Epithelial cell of proximal tubule (primary cell): ENCODE results near the gene KIF11. TPM values are rescaled to one million over a fixed set of nuclear protein-coding genes. Genes with fewer than 3 reads are reported as not detected.

Experiments used
- DNase-seq: peaks from one replicate; pipeline ENCODE4 v3.0.0-alpha.2; 2011; ENCODE audit warnings: low read depth
- H3K4me3 ChIP-seq: 2 replicates; pipeline ENCODE4 v1.5.1; 2011; ENCODE audit warnings: low read depth, mild to moderate bottlenecking, low read length
- total RNA-seq: library from RNA; depleted of rRNA; stranded (reverse); fragments of >200 nt; gene quantifications from 2 replicates; pipeline ENCODE4 v1.2.3, GENCODE V29; 2015
- TF ChIP-seq, protein P1 (sequence below): conservative IDR thresholded peaks from 2 replicates; pipeline ENCODE4 v1.5.1; 2012; ENCODE audit warnings: low read depth, mild to moderate bottlenecking, low read length

KIF11 gene
- total RNA-seq, 1 donor from 2014 or later, result 36.5 TPM

DNA sequence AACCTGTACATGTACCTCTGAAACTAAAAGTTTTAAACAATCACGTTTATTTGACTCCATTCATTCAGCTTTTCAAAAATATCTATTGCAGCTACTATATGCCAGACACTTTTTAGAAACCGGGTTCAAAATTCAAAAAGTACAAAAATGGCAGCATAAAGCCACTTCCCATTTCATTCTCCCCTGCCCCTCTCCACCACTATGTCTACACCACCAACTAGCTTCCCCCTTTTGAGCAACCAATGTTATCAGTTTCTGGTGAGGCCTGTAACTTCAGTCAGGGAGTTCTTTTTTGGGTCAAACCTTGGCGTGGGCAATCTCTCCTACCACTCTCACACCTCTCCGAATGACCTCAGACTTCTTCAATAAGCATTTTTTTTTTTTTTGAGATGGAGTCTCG is 85.3 kb downstream of the KIF11 start:
- DNase-seq, result no peak
- TF ChIP-seq, protein P1, sequence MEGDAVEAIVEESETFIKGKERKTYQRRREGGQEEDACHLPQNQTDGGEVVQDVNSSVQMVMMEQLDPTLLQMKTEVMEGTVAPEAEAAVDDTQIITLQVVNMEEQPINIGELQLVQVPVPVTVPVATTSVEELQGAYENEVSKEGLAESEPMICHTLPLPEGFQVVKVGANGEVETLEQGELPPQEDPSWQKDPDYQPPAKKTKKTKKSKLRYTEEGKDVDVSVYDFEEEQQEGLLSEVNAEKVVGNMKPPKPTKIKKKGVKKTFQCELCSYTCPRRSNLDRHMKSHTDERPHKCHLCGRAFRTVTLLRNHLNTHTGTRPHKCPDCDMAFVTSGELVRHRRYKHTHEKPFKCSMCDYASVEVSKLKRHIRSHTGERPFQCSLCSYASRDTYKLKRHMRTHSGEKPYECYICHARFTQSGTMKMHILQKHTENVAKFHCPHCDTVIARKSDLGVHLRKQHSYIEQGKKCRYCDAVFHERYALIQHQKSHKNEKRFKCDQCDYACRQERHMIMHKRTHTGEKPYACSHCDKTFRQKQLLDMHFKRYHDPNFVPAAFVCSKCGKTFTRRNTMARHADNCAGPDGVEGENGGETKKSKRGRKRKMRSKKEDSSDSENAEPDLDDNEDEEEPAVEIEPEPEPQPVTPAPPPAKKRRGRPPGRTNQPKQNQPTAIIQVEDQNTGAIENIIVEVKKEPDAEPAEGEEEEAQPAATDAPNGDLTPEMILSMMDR, result no peak
- no peak overlapping the region for H3K4me3 ChIP-seq

- TF ChIP-seq, protein P1, result no peak
- no peak for DNase-seq
- H3K4me3 ChIP-seq, result no peak overlapping the region
These were observed 88.4 kb downstream of the KIF11 start for GRCh38 chr10:92681306-92681834.

DNA sequence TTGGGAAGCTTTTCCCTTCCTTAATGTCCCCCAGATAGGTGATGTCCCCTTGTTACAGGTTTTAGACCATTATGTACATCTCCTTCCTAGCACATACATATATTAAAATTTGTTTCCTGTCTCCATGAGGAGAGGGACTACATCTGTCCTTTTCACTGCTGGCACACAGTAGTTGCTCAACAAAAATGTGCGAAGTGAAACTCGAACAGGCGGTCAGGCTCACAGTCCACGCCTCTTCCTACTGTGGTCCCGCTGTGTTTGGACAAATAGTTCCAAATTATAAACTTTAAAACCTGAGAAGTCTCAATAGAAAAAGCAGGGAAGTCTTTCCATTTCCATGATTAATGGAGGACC is 95.6 kb downstream of the KIF11 start:
- no peak for DNase-seq
- TF ChIP-seq, protein P1, result no peak
- peak overlapping the region; percentile 56 for H3K4me3 ChIP-seq

DNA sequence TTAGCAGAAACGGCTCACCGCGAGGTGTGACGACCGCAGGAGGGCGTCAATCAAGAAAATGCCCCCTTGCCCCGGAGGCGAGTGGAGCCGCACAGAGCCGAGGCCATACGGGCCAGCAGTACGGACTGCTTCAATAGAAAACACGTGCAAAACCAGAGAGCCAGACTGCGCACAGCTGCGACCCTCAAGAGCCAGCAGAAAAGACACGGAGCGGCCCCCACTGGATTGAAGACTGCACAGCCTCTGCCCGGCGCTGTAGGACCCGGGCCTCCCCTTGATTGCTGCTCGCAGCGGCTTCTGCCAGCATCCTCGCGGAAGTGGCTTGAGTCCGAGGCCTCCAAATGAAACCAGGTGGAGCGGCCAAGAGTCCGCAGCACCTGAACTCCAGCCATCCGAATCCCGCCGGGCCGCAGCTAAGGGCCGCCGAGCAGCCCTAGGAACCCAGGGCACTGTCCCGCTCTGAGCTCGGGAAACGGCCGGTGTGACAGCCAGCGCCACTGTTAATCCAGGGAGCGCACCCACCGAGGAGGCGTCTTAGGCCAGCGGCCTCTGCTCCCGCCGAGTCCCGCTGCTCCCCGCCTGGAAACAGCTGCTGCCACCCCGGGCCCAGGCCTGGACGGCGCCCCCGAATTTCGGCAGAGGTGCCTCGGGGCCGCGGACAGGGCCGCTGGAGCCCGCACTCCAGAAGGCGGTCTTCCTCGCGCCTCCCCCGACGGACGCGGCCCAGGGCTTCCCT is 96.2 kb downstream of the KIF11 start:
- peak overlapping the region; percentile 56 for H3K4me3 ChIP-seq
- no peak for DNase-seq
- TF ChIP-seq, protein P1, result no peak

DNA sequence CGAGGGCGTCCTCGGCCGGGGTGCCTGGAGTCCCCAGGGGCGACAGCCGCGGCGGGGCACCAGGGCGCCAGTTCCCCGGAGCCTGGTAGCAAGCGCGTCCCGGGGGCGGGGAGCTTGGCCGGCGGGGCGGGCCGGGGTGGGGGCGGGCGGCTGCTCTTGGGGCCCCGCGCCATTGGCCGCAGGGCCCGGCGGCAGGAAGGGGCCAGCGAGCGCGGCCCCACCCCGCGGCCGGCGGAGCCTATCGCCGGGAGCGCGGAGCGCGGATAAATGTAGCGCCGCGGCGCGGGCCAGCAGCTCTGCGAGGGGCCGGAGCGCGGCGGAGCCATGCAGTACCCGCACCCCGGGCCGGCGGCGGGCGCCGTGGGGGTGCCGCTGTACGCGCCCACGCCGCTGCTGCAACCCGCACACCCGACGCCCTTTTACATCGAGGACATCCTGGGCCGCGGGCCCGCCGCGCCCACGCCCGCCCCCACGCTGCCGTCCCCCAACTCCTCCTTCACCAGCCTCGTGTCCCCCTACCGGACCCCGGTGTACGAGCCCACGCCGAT is 96.8 kb downstream of the KIF11 start, which contains the start of gene HHEX:
TSS of gene HHEX (plus strand) at position 293 of the 548 bp plus-strand sequence. CDS start at position 325, 32 bp downstream.
- TF ChIP-seq, protein P1, result no peak
- H3K4me3 ChIP-seq, result peak within 1 kb of the TSS; percentile 57
- DNase-seq, result no peak

DNA sequence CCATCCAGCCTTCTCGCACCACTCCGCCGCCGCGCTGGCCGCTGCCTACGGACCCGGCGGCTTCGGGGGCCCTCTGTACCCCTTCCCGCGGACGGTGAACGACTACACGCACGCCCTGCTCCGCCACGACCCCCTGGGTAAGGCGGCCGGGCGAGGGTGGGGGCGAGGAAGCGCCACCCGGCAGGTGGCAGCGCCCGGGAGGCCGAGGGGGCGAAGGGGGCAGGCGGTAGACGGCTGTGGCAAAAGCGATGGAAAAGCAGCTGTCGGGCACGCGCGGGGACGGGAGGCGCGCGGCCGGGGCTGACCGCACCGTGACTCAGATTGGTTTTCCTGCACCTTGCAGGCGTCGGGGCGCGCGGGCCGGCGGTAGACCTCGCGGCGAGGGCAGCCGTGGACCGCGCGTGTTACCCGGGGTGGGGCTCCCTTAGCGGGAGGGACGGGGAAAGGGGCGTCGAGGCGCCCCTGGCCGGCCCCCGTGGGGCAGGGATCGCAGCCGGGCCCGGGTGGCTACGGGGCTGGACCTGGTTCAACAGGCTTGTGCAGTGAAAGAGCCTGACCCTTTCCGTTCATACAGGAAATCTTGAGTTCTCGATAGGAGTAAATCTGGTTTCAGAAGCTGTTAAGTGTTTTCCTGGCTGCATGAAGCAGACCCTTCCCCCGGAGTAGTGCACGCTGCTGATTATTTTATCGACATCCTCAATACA is 97.4 kb downstream of the KIF11 start:
- TF ChIP-seq, protein P1, result no peak
- H3K4me3 ChIP-seq, result peak overlapping the region; percentile 57
- no peak for DNase-seq
